BLaER1 (cell line): ENCODE measurements around the gene REL.

Experiments
- H3K27ac ChIP-seq: shearing (Covaris generic); formaldehyde crosslinking; 2 replicates; pipeline ENCODE4 v1.8.1; 2022
- H3K27me3 ChIP-seq: shearing (Covaris generic); formaldehyde crosslinking; 2 replicates; pipeline ENCODE4 v1.8.1; 2022
- H3K36me3 ChIP-seq: shearing (Covaris generic); formaldehyde crosslinking; 2 replicates; pipeline ENCODE4 v1.8.1; 2022
- H3K4me1 ChIP-seq: shearing (Covaris generic); formaldehyde crosslinking; 2 replicates; pipeline ENCODE4 v1.8.1; 2022
- H3K4me2 ChIP-seq: shearing (Covaris generic); formaldehyde crosslinking; 2 replicates; pipeline ENCODE4 v1.8.1; 2022
- H3K4me3 ChIP-seq: shearing (Covaris generic); formaldehyde crosslinking; 2 replicates; pipeline ENCODE4 v1.8.1; 2022
- H3K9ac ChIP-seq: shearing (Covaris generic); formaldehyde crosslinking; 2 replicates; pipeline ENCODE4 v1.8.1; 2022
- H3K9me3 ChIP-seq: shearing (Covaris generic); formaldehyde crosslinking; 2 replicates; pipeline ENCODE4 v1.8.1; 2022
- H4K20me1 ChIP-seq: shearing (Covaris generic); formaldehyde crosslinking; 2 replicates; pipeline ENCODE4 v1.8.1; 2022
- Cebpa-rat ChIP-seq: shearing (Covaris generic); IDR thresholded peaks from 2 replicates; pipeline ENCODE4 v1.8.1; 2022

REL gene

DNA sequence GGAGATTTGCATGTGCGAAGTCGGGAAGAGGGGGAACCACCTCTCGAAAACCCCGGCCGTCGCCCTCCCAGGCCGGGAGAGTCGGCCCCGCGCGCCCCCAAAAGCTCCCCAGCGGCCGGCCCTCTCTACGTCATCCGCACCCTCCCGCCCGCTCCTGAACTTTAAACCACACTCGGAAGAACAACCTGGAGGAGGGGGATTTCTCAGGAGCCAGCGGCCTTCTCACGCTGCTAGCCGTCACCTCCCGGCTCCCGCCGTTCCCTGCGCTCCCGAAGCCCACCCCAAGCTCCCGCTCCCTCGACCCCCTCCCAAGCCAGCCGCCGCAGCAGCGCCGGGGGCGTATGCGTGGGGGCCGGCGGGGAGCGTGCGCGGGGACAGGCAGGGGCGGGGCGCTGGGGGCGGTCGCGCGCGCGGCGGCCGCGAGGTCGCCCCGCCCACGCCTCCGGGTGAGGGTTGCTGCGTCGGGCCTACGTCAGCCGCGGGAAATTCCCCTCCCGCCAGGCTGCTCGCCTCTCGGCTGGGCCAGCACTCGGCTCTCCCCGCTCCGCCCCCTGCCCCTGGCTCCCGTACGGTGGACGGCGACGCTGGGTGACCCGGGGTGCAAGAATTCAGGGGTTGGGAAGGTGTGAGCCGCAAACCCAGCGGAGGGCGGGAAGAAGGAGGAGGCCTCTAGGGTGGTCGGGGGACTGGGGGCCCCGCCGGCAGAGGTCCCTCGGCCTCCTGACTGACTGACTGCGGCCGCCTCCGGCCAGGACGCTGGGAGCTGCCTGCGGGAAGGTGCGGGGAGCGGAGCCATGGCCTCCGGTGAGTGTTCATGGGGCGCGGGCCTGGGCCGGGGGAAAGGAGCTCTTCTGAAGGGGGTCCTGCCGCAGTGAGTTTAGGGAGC lies at the start of gene REL:
TSS of gene REL (plus strand) at position 528 of the 886 bp plus-strand sequence. CDS start at position 795, 267 bp downstream.
- Histone ChIP-seq H3K9me3 (no peaks in the 10 kb centered on the region), H4K20me1 (peaks cover 40% of the 10 kb centered on the region), H3K4me2 (peak within 1 kb of the TSS; percentile 79), H3K9ac (peak within 1 kb of the TSS; percentile 87), H3K36me3 (no peaks in the 10 kb centered on the region), H3K27ac (peak within 1 kb of the TSS; percentile 86), H3K27me3 (peaks cover 32% of the 10 kb centered on the region), H3K4me1 (peaks cover 24% of the 10 kb centered on the region; the same call in 1 of the 2 replicates), H3K4me3 (peak within 1 kb of the TSS; percentile 89)
- no peak for TF ChIP-seq Cebpa-rat

DNA sequence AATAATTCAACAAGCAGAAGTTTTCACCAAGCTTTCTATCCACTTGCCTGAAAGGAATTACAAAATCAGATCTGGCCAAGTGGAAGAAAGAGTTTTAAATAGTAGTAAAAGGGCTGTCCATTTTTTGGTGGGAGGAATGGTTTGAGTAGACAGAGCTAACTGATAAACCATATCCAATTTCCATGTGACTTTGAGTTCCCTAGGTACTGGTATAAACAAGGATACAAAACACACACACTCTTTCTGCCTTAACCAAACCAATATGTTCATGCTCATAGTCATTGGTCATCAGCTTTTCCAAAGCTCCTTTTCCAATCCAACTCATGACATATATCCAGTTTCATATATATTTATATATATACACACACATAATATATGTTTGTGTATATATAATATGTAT lies 49.5 kb upstream of the REL start:
- H3K9me3 ChIP-seq = no peaks in the 10 kb centered on the region
- no peak overlapping the region for H3K9ac ChIP-seq
- no peaks in the 10 kb centered on the region for H4K20me1 ChIP-seq
- no peak overlapping the region for H3K4me3 ChIP-seq
- no peaks in the 10 kb centered on the region for H3K27me3 ChIP-seq
- TF ChIP-seq Cebpa-rat = no peak
- no peak overlapping the region for H3K4me2 ChIP-seq
- H3K27ac ChIP-seq = no peak overlapping the region
- H3K4me1 ChIP-seq = 0 out of 2 replicates have a peak, but pooled peaks cover 4% of the 10 kb centered on the region
- H3K36me3 ChIP-seq = no peaks in the 10 kb centered on the region

DNA sequence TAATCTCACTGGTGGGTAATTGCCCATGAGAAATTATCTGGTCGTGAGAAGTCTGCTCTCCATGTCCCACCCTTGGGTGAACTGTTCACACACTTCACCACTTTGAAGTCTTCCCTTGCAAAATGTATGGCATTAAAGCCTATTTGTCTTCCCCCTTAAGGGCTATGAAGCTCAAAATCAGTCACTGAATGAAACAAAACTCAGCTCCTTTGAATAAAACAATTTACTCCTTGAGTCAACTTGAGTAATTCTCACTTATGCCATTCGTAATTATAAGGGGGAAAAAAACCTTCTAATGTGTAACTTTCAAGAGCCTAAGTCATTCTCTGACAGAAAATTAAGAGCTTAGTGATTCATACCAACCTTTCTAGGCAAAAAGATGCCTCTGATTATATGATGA lies 48.8 kb upstream of the REL start:
- Histone ChIP-seq H3K4me1 (0 out of 2 replicates have a peak, but pooled peaks cover 4% of the 10 kb centered on the region), H3K4me2 (no peak overlapping the region), H3K36me3 (no peaks in the 10 kb centered on the region), H3K4me3 (no peak overlapping the region), H4K20me1 (no peaks in the 10 kb centered on the region), H3K9ac (no peak overlapping the region), H3K9me3 (no peaks in the 10 kb centered on the region), H3K27me3 (no peaks in the 10 kb centered on the region), H3K27ac (no peak overlapping the region)
- TF ChIP-seq Cebpa-rat = no peak

DNA sequence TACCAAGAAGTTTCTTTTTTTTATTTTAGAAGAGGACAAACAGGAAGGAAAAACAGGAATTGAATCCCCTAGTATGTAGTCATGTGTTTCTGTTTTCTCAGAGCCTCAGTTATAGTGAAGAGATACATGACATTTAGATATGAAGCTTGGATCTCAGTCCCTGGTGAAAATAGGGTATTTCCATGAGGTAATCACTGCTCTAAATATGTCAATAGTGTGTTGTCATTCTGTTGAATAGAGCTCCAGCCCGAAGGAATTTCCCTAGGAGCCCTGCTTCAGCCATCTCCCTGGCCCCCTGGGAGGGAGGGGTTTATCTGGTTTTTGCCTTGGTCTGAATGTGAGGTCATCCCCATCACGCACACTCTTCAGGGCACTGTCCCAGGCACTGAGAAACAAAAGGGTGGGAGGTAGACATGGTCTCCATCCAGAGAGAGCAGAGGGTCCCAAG lies 47.1 kb upstream of the REL start:
- Histone ChIP-seq H3K4me3 (no peak overlapping the region), H3K4me2 (no peak overlapping the region), H3K27ac (no peak overlapping the region), H3K27me3 (no peaks in the 10 kb centered on the region), H3K36me3 (no peaks in the 10 kb centered on the region), H4K20me1 (no peaks in the 10 kb centered on the region), H3K9me3 (no peaks in the 10 kb centered on the region), H3K9ac (no peak overlapping the region), H3K4me1 (0 out of 2 replicates have a peak, but pooled peaks cover 4% of the 10 kb centered on the region)
- TF ChIP-seq Cebpa-rat = no peak

DNA sequence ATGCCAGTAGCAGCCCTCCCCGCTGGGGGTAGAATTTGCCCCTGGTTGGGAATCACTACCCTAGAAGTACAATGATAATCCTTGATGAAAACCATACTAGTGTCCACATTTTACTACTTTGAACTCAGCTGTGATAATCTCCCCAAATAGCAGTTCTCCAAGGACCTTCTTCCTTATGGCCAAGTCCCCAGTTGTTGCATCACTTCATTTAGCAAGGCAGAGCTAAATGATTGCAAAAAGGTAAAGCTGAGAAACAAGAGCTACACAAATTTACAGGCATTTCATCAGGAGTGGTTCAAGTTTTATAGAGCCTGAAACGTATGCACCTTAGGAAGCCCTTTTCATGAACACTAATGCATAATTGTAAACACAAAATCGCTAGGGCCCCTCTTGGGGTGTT lies 44.9 kb upstream of the REL start:
- H3K36me3 ChIP-seq = no peaks in the 10 kb centered on the region
- H4K20me1 ChIP-seq = no peaks in the 10 kb centered on the region
- no peaks in the 10 kb centered on the region for H3K9me3 ChIP-seq
- no peak overlapping the region for H3K4me3 ChIP-seq
- H3K27ac ChIP-seq = no peak overlapping the region
- H3K4me2 ChIP-seq = no peak overlapping the region
- H3K4me1 ChIP-seq = peaks cover 19% of the 10 kb centered on the region
- no peaks in the 10 kb centered on the region for H3K27me3 ChIP-seq
- no peak for TF ChIP-seq Cebpa-rat
- no peak overlapping the region for H3K9ac ChIP-seq

DNA sequence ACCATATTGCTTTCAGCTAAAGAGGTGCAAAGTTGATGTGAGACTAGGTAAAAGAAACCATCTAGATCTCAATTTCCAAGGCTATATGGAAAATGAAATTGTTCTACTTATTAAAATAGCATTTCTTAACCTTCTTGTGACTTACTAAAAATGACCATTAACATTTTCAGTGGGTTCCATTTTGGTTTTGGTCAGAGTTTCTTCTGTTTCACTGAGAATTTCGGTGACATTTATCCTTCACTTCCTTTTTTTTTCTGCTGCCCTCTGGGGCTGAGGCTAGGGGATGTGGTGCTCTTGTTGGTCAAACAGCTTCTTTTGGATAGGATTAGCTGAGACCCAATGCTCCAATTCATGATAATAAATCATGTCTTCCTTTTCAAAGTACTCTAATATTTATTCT lies 44.3 kb upstream of the REL start:
- Histone ChIP-seq H4K20me1 (no peaks in the 10 kb centered on the region), H3K9me3 (no peaks in the 10 kb centered on the region), H3K9ac (no peak overlapping the region), H3K27me3 (no peaks in the 10 kb centered on the region), H3K4me2 (no peak overlapping the region), H3K27ac (no peak overlapping the region), H3K4me1 (peaks cover 19% of the 10 kb centered on the region), H3K4me3 (no peak overlapping the region), H3K36me3 (no peaks in the 10 kb centered on the region)
- no peak for TF ChIP-seq Cebpa-rat

DNA sequence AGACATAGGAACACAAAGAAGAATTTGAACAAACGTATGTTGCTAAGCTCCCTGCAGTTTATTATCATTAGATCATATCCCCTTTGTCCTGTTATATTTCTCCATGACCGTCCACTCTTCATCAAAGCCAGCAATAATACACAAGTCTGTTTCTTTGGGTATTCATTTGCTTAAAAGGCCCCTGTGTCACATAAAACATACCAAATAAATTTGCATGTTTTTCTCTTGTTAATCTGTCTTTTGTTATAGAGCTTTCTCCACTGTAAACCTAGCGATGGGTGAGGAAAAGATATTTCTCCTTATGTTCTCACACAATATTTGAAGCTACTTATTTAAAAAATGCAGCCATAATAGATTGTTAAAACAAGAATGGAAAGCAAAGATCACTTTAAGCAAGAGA lies 42.9 kb upstream of the REL start:
- Histone ChIP-seq H4K20me1 (no peaks in the 10 kb centered on the region), H3K4me2 (no peak overlapping the region), H3K27ac (no peak overlapping the region), H3K27me3 (no peaks in the 10 kb centered on the region), H3K36me3 (no peaks in the 10 kb centered on the region), H3K4me1 (peaks cover 19% of the 10 kb centered on the region), H3K9me3 (no peaks in the 10 kb centered on the region), H3K4me3 (no peak overlapping the region), H3K9ac (no peak overlapping the region)
- TF ChIP-seq Cebpa-rat = no peak

DNA sequence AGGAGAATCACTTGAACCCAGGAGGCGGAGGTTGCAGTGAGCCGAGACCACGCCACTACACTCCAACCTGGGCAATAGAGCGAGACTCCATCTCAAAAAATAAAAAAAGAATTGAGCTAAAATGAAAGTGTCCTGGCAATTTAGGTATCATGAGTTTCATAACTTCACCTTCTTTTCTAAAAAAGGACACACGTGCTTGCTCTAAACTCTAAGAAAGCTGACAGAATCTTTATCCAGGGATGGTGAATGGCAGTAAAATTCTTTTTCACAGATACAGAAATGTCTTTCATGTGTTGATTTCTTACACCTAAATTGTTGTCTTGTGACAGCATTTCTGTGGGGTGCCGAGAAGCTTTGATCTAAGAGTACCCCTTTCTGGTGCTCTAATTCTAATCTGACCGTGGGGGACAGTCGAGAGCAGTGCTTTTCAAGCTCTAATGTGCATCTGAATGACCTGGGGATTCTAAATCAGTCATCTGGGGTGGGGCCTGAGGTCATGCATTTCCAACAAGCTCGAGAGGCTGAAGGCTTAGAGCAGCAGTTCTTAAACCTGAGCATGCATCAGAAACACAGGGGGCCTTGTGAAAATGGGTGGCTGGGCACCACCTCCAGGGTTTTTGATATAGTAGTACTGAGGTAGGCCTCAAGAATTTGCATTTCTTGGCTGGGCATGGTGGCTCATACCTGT lies 42.1 kb upstream of the REL start:
- Histone ChIP-seq H3K27ac (no peak overlapping the region), H3K9ac (no peak overlapping the region), H3K27me3 (no peaks in the 10 kb centered on the region), H3K4me1 (peaks cover 18% of the 10 kb centered on the region), H3K4me3 (no peak overlapping the region), H4K20me1 (no peaks in the 10 kb centered on the region), H3K9me3 (no peaks in the 10 kb centered on the region), H3K36me3 (no peaks in the 10 kb centered on the region), H3K4me2 (no peak overlapping the region)
- no peak for TF ChIP-seq Cebpa-rat

DNA sequence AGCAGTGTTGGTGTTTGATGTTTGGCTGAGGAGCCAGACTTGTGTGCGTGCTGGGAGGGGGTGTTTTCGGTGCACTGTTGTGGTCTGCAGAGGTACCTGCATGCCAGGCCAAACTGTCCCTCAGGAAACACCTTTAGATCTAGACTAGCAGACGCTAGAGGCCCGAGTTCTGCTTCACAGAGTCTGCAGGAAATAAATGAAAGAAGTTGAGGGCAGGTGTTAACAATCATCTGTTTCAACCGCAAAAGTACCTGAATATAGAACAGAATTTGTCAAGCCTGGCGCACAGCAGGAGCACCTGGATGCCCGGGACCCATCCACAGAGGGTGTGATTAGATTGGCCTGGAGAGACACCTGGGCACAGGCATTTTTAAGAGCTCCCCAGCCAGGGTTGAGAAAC lies 40.5 kb upstream of the REL start:
- Histone ChIP-seq H3K9me3 (no peaks in the 10 kb centered on the region), H4K20me1 (no peaks in the 10 kb centered on the region), H3K27ac (peak overlapping the region; percentile 32; the same call in 1 of the 2 replicates), H3K4me2 (peak overlapping the region; percentile 61), H3K4me3 (no peak overlapping the region), H3K4me1 (peaks cover 16% of the 10 kb centered on the region), H3K9ac (no peak overlapping the region), H3K27me3 (no peaks in the 10 kb centered on the region), H3K36me3 (no peaks in the 10 kb centered on the region)
- no peak for TF ChIP-seq Cebpa-rat

DNA sequence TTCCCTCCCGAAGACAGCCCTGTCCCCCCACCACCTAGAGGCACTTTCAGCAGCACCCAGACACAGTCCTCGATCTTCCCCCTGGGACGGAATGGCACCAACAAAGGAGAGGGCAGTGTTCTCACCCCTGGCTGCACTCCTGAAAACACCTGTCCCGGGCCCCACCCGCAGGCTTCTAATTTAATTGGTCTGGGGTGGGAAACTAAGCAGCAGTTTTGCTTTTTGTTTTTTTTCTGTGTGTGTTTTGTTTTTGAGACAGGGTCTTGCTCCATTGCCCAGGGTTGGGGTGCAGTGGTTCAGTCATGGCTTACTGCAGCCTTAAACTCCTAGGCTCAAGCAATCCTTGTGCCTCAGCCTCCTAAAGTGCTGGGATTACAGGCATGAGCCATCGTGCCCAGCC lies 38.4 kb upstream of the REL start:
- no peak for TF ChIP-seq Cebpa-rat
- H3K9ac ChIP-seq = no peak overlapping the region
- no peaks in the 10 kb centered on the region for H3K27me3 ChIP-seq
- H3K4me2 ChIP-seq = no peak overlapping the region
- no peaks in the 10 kb centered on the region for H3K9me3 ChIP-seq
- H3K4me1 ChIP-seq = peaks cover 16% of the 10 kb centered on the region
- no peaks in the 10 kb centered on the region for H4K20me1 ChIP-seq
- H3K4me3 ChIP-seq = no peak overlapping the region
- H3K36me3 ChIP-seq = no peaks in the 10 kb centered on the region
- H3K27ac ChIP-seq = no peak overlapping the region
